DOHH2 (cell line): ENCODE results near the gene BCAS1.

ENCODE experiments used
- H3F3A ChIP-seq: fragments of 200-600 bp; sonication (generic), shearing (Covaris generic); 2 replicates; pipeline ENCODE4 v1.6.0; 2016; ENCODE audit warnings: antibody characterized with exemption, mild to moderate bottlenecking; ENCODE audit not compliant: control insufficient read depth, insufficient read depth
- H3K27ac ChIP-seq: fragments of 200-600 bp; sonication (generic); 2 replicates; pipeline ENCODE4 v1.5.1; 2014; ENCODE audit warnings: low read depth, mild to moderate bottlenecking, low read length, moderate library complexity
- H3K27me3 ChIP-seq: fragments of 200-600 bp; sonication (generic); 2 replicates; pipeline ENCODE4 v1.6.1; 2014; ENCODE audit warnings: mild to moderate bottlenecking, low read length, mixed read lengths; ENCODE audit not compliant: control insufficient read depth
- H3K36me3 ChIP-seq: fragments of 200-600 bp; sonication (generic); 2 replicates; pipeline ENCODE4 v1.6.1; 2014; ENCODE audit warnings: mild to moderate bottlenecking, low read length, moderate library complexity, mixed read lengths; ENCODE audit not compliant: control insufficient read depth
- H3K4me1 ChIP-seq: fragments of 200-600 bp; sonication (generic); 2 replicates; pipeline ENCODE4 v1.6.1; 2014; ENCODE audit warnings: mild to moderate bottlenecking, low read length, mixed read lengths; ENCODE audit not compliant: control insufficient read depth
- H3K4me2 ChIP-seq: fragments of 200-600 bp; sonication (generic); 2 replicates; pipeline ENCODE4 v1.6.0; 2014; ENCODE audit warnings: mild to moderate bottlenecking, low read length, moderate library complexity
- H3K4me3 ChIP-seq: fragments of 200-600 bp; sonication (generic); 2 replicates; pipeline ENCODE4 v1.5.1; 2014; ENCODE audit warnings: mild to moderate bottlenecking, low read length, mixed read lengths
- H3K79me2 ChIP-seq: fragments of 200-600 bp; sonication (generic); 2 replicates; pipeline ENCODE4 v1.6.1; 2014; ENCODE audit warnings: mild to moderate bottlenecking, low read length, mixed read lengths; ENCODE audit not compliant: control insufficient read depth
- H3K9me2 ChIP-seq: fragments of 200-600 bp; sonication (generic); replicated peaks from 2 replicates; pipeline ENCODE4 v1.6.1; 2014; ENCODE audit warnings: mild to moderate bottlenecking, low read length, mixed read lengths; ENCODE audit not compliant: control insufficient read depth
- H3K9me3 ChIP-seq: fragments of 200-600 bp; sonication (generic); 2 replicates; pipeline ENCODE4 v1.6.1; 2014; ENCODE audit warnings: antibody characterized with exemption, low read length, mixed read lengths; ENCODE audit not compliant: control insufficient read depth, insufficient read depth
- H4K20me1 ChIP-seq: fragments of 200-600 bp; sonication (generic); 2 replicates; pipeline ENCODE4 v1.6.0; 2014; ENCODE audit warnings: low read depth, mild to moderate bottlenecking, antibody characterized with exemption, low read length, moderate library complexity; ENCODE audit not compliant: control insufficient read depth, insufficient read depth
- CTCF ChIP-seq: fragments of 200-600 bp; sonication (generic); IDR thresholded peaks from one replicate; pipeline ENCODE4 v1.5.1; 2014; ENCODE audit warnings: antibody characterized with exemption, mild to moderate bottlenecking, low read depth, low read length; ENCODE audit not compliant: poor library complexity, severe bottlenecking
- EZH2phosphoT487 ChIP-seq: fragments of 200-600 bp; sonication (generic); IDR thresholded peaks from 2 replicates; pipeline ENCODE4 v1.6.1; 2017; ENCODE audit warnings: borderline replicate concordance, mild to moderate bottlenecking, antibody characterized with exemption, low read length, moderate library complexity, mixed read lengths

BCAS1 gene

DNA sequence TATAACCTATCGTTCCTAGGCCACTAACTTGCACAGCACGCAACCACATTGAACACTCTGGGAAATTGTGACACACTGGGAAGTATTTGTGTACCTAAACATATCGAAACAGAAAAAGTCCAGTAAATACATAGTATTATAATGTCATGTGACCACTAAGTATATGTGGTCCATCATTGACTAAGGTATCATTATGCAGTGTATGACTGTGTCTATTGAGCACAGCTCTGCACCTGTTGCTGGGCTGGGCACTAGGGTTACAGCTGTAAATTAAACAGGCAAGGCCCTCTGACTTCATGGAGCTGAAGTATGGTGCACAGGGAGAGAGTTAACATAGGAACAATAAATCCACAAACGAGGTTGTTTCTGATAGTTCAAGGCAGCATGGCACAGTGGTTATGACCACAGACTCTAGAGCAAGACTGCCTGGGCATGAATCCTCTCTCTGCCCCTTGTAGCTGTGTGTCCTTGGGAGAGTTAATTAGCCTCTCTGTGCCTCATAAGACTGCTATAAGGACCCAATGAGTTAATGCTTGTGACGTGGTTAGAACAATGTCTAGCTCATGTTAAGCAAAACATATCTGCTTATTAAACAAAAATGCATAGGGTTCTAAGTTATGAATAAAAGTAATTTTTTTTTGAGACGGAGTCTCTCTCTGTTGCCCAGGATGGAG is 10.6 kb downstream of the BCAS1 start:
- no peaks in the 10 kb centered on the region for H3F3A ChIP-seq
- peaks cover 2% of the 10 kb centered on the region; the same call in 1 of the 2 replicates for H3K27me3 ChIP-seq
- no peaks in the 10 kb centered on the region for H3K9me2 ChIP-seq
- peaks cover 24% of the 10 kb centered on the region for H3K4me1 ChIP-seq
- H4K20me1 ChIP-seq: no peaks in the 10 kb centered on the region
- no peak overlapping the region for H3K4me3 ChIP-seq
- no peak for TF ChIP-seq CTCF
- TF ChIP-seq EZH2phosphoT487: no peak
- H3K27ac ChIP-seq: no peak overlapping the region
- H3K4me2 ChIP-seq: no peak overlapping the region
- H3K79me2 ChIP-seq: no peaks in the 10 kb centered on the region
- no peaks in the 10 kb centered on the region for H3K9me3 ChIP-seq
- no peaks in the 10 kb centered on the region for H3K36me3 ChIP-seq

- H3K27ac ChIP-seq: no peak overlapping the region
- H3K9me3 ChIP-seq: no peaks in the 10 kb centered on the region
- no peaks in the 10 kb centered on the region for H4K20me1 ChIP-seq
- peak overlapping the region; percentile 30 for H3K4me2 ChIP-seq
- no peaks in the 10 kb centered on the region for H3K36me3 ChIP-seq
- H3F3A ChIP-seq: no peaks in the 10 kb centered on the region
- no peak for TF ChIP-seq EZH2phosphoT487
- TF ChIP-seq CTCF: no peak
- H3K4me1 ChIP-seq: peaks cover 11% of the 10 kb centered on the region
- no peaks in the 10 kb centered on the region for H3K9me2 ChIP-seq
- no peak overlapping the region for H3K4me3 ChIP-seq
- H3K27me3 ChIP-seq: peaks cover 4% of the 10 kb centered on the region; the same call in 1 of the 2 replicates
- H3K79me2 ChIP-seq: no peaks in the 10 kb centered on the region
These were observed 11.8 kb downstream of the BCAS1 start for GRCh38 chr20:54058420-54059139.

GRCh38 chr20:54056762-54057639 is 13.4 kb downstream of the BCAS1 start:
- Histone ChIP-seq H3K27ac (no peak overlapping the region), H3K79me2 (no peaks in the 10 kb centered on the region), H3K9me3 (no peaks in the 10 kb centered on the region)

More at GRCh38 chr20:54056762-54057639, 13.4 kb downstream of the BCAS1 start:
- no peak overlapping the region for H3K4me3 ChIP-seq
- no peaks in the 10 kb centered on the region for H3K9me2 ChIP-seq
- H3K36me3 ChIP-seq: no peaks in the 10 kb centered on the region
- no peak overlapping the region for H3K4me2 ChIP-seq
- H4K20me1 ChIP-seq: no peaks in the 10 kb centered on the region
- no peaks in the 10 kb centered on the region for H3F3A ChIP-seq
- 0 out of 2 replicates have a peak, but pooled peaks cover 3% of the 10 kb centered on the region for H3K27me3 ChIP-seq
- TF ChIP-seq CTCF: peak; percentile 38
- TF ChIP-seq EZH2phosphoT487: no peak
- H3K4me1 ChIP-seq: peaks cover 8% of the 10 kb centered on the region
